Astrocyte (in vitro differentiated cells and primary cell): ENCODE results near the gene CDC25B.

ENCODE experiments used
- EZH2 ChIP-seq: IDR thresholded peaks from 2 replicates; pipeline ENCODE4 v1.6.1; 2012; ENCODE audit warnings: mild to moderate bottlenecking, low read length, inconsistent platforms; ENCODE audit not compliant: insufficient read depth
- TF ChIP-seq, protein P1 (sequence below): IDR thresholded peaks from 2 replicates; pipeline ENCODE4 v1.5.1; 2011; ENCODE audit warnings: low read depth, mild to moderate bottlenecking, inconsistent platforms, low read length, moderate library complexity; ENCODE audit not compliant: insufficient read depth

DNA sequence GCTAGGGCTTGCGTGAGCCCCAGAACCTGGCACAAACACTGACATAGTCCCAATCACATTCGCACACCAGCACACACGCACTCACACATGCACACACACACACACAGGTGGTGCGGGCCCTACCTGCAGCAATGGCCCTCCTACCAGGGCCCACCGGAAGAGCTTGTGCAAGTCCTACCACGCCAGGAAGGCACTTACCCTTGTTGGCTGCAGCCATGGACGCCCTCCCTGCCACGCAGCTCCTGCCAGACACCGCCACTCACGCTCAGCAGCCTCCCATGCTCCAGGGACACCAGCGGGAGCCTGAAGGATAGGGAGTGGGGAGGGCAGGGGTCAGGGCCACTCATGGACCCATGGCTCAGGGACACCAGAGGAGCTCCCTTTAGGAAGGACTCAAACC lies 36.2 kb upstream of the CDC25B start:
- TF ChIP-seq, protein P1, sequence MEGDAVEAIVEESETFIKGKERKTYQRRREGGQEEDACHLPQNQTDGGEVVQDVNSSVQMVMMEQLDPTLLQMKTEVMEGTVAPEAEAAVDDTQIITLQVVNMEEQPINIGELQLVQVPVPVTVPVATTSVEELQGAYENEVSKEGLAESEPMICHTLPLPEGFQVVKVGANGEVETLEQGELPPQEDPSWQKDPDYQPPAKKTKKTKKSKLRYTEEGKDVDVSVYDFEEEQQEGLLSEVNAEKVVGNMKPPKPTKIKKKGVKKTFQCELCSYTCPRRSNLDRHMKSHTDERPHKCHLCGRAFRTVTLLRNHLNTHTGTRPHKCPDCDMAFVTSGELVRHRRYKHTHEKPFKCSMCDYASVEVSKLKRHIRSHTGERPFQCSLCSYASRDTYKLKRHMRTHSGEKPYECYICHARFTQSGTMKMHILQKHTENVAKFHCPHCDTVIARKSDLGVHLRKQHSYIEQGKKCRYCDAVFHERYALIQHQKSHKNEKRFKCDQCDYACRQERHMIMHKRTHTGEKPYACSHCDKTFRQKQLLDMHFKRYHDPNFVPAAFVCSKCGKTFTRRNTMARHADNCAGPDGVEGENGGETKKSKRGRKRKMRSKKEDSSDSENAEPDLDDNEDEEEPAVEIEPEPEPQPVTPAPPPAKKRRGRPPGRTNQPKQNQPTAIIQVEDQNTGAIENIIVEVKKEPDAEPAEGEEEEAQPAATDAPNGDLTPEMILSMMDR = no peak
- no peak for TF ChIP-seq EZH2
